GM23338 (cell line): ENCODE measurements around the gene PTCHD4. TPM values are rescaled to one million over a fixed set of nuclear protein-coding genes. Genes with fewer than 3 reads are reported as not detected.

ENCODE experiments used
- ATAC-seq: fragments of 200-7000 bp; cut with Tn5 transposase; 3 replicates; pipeline ENCODE4 v1.9.1; 2020
- DNase-seq: peaks from one replicate; pipeline ENCODE4 v3.0.0-alpha.2; 2015; ENCODE audit warnings: low spot score
- H2AFZ ChIP-seq: fragments of 200-600 bp; sonication (generic); 2 replicates; pipeline ENCODE4 v1.8.0; 2016; ENCODE audit warnings: antibody characterized with exemption, mild to moderate bottlenecking, moderate library complexity
- H3F3A ChIP-seq: fragments of 200-600 bp; sonication (generic); replicated peaks from 2 replicates; pipeline ENCODE4 v1.8.0; 2017; ENCODE audit warnings: antibody characterized with exemption, mixed run types, low read depth
- H3K27ac ChIP-seq: fragments of 200-600 bp; sonication (generic); 2 replicates; pipeline ENCODE4 v1.6.1; 2016; ENCODE audit warnings: low read depth
- H3K27me3 ChIP-seq: fragments of 200-600 bp; sonication (generic); 2 replicates; pipeline ENCODE4 v1.8.0; 2016; ENCODE audit warnings: mild to moderate bottlenecking, mixed run types, moderate library complexity; ENCODE audit not compliant: insufficient read depth
- H3K36me3 ChIP-seq: fragments of 200-600 bp; sonication (generic); 2 replicates; pipeline ENCODE4 v1.8.0; 2016; ENCODE audit warnings: mild to moderate bottlenecking; ENCODE audit not compliant: insufficient read depth
- H3K4me1 ChIP-seq: fragments of 200-600 bp; sonication (generic); 2 replicates; pipeline ENCODE4 v1.8.0; 2016; ENCODE audit warnings: mild to moderate bottlenecking, moderate library complexity; ENCODE audit not compliant: insufficient read depth
- H3K4me2 ChIP-seq: fragments of 200-600 bp; sonication (generic); 2 replicates; pipeline ENCODE4 v1.7.1; 2017; ENCODE audit warnings: mixed run types
- H3K4me3 ChIP-seq: fragments of 200-600 bp; sonication (generic); 2 replicates; pipeline ENCODE4 v1.6.1; 2016; ENCODE audit warnings: mixed run types
- H3K79me2 ChIP-seq: fragments of 200-600 bp; sonication (generic); replicated peaks from 2 replicates; pipeline ENCODE4 v1.8.0; 2017; ENCODE audit warnings: mild to moderate bottlenecking; ENCODE audit not compliant: insufficient read depth
- H3K9me2 ChIP-seq: fragments of 200-600 bp; sonication (generic); 2 replicates; pipeline ENCODE4 v1.8.0; 2017; ENCODE audit not compliant: insufficient read depth
- H4K20me1 ChIP-seq: fragments of 200-600 bp; sonication (generic); replicated peaks from 2 replicates; pipeline ENCODE4 v1.8.0; 2017; ENCODE audit warnings: mild to moderate bottlenecking; ENCODE audit not compliant: insufficient read depth
- H3K27ac Mint-ChIP-seq: 2 replicates; pipeline ENCODE4 v1.8.0; 2020; ENCODE audit warnings: inconsistent platforms, mild to moderate bottlenecking, moderate library complexity, mixed read lengths
- H3K27me3 Mint-ChIP-seq: 3 replicates; pipeline ENCODE4 v1.8.0; 2022; ENCODE audit warnings: low read depth, mild to moderate bottlenecking, moderate library complexity, mixed read lengths, inconsistent platforms; ENCODE audit not compliant: insufficient read depth, poor library complexity
- H3K36me3 Mint-ChIP-seq: 3 replicates; pipeline ENCODE4 v1.8.0; 2021; ENCODE audit warnings: low read depth, mild to moderate bottlenecking, inconsistent platforms, moderate library complexity, mixed read lengths
- H3K4me1 Mint-ChIP-seq: 3 replicates; pipeline ENCODE4 v1.8.0; 2020; ENCODE audit warnings: mild to moderate bottlenecking, inconsistent platforms, mixed read lengths
- H3K4me3 Mint-ChIP-seq: 3 replicates; pipeline ENCODE4 v1.8.0; 2021; ENCODE audit warnings: moderate library complexity, mild to moderate bottlenecking, inconsistent platforms, mixed read lengths
- H3K9me3 Mint-ChIP-seq: 3 replicates; pipeline ENCODE4 v1.8.0; 2020; ENCODE audit warnings: moderate library complexity, mild to moderate bottlenecking, inconsistent platforms, mixed read lengths
- CREB1 ChIP-seq: fragments of 250-450 bp; sonication (Bioruptor Pico); IDR thresholded peaks from 2 replicates; pipeline ENCODE4 v1.5.0; 2020; ENCODE audit warnings: low read depth, mild to moderate bottlenecking, moderate library complexity
- EZH2 ChIP-seq: fragments of 200-600 bp; sonication (generic); IDR thresholded peaks from one replicate; pipeline ENCODE4 v1.8.0; 2017; ENCODE audit warnings: antibody characterized with exemption, mild to moderate bottlenecking, low read depth; ENCODE audit not compliant: unreplicated experiment
- EZH2phosphoT487 ChIP-seq: fragments of 200-600 bp; sonication (generic); IDR thresholded peaks from one replicate; pipeline ENCODE4 v1.8.1; 2018; ENCODE audit warnings: antibody characterized with exemption; ENCODE audit not compliant: unreplicated experiment
- POLR2AphosphoS5 ChIP-seq: IDR thresholded peaks from 2 replicates; pipeline ENCODE4 v1.6.1; 2016; ENCODE audit warnings: antibody characterized with exemption, low read depth
- polyA plus RNA-seq: library from polyadenylated mRNA; unstranded; fragments of >200 nt; fragmentation: Nextera tagmentation; extraction: Ambion mirVana; gene quantifications from 2 replicates; pipeline ENCODE4 v1.2.1, GENCODE V29; 2016
- total RNA-seq: library from RNA; depleted of rRNA; stranded (reverse); fragments of >200 nt; shearing (Covaris generic); gene quantifications from 2 replicates; pipeline ENCODE4 v1.2.3, GENCODE V29; 2014
- TF ChIP-seq, protein P1 (sequence below): fragments of 250-450 bp; sonication (Bioruptor Pico); IDR thresholded peaks from 2 replicates; pipeline ENCODE4 v1.5.0; 2020; ENCODE audit warnings: mild to moderate bottlenecking, moderate library complexity
- TF ChIP-seq, protein P2 (sequence below), 2 experiments: fragments of 200-600 bp in 1 of 2; sonication (generic) in 1 of 2; conservative IDR thresholded peaks; 2 replicates each; pipeline versions ENCODE4 v1.5.1 to v1.6.1; 2016 to 2017; ENCODE audit warnings: antibody characterized with exemption in 2 of 2, low read depth in 2 of 2, mild to moderate bottlenecking in 2 of 2, moderate library complexity in 1 of 2
- TF ChIP-seq, protein P3 (sequence below): IDR thresholded peaks from 2 replicates; pipeline ENCODE4 v1.6.1; 2016; ENCODE audit warnings: antibody characterized with exemption

Gene PTCHD4
- total and polyA plus RNA-seq, 2 experiments from 2014 or later: 0.66 to 0.78 TPM

DNA sequence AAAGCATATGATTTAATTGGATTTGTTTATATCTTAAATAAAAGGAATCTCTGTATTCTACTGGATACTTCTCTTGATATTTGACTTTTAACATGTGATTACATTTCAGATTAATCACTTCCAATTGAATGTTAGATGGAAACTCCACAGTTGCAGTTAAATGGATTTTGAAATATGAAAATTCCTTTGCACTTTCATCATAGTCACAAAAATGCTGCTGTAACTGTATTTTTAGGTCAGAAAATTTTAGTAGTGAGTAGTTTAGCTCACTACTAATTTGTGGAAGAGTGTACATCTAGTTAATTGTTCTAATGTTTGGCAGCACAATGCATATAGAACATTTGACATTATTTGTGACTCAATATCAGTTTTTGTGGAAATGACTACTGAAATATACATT is 26.8 kb downstream of the PTCHD4 start:
- TF ChIP-seq, protein P1, sequence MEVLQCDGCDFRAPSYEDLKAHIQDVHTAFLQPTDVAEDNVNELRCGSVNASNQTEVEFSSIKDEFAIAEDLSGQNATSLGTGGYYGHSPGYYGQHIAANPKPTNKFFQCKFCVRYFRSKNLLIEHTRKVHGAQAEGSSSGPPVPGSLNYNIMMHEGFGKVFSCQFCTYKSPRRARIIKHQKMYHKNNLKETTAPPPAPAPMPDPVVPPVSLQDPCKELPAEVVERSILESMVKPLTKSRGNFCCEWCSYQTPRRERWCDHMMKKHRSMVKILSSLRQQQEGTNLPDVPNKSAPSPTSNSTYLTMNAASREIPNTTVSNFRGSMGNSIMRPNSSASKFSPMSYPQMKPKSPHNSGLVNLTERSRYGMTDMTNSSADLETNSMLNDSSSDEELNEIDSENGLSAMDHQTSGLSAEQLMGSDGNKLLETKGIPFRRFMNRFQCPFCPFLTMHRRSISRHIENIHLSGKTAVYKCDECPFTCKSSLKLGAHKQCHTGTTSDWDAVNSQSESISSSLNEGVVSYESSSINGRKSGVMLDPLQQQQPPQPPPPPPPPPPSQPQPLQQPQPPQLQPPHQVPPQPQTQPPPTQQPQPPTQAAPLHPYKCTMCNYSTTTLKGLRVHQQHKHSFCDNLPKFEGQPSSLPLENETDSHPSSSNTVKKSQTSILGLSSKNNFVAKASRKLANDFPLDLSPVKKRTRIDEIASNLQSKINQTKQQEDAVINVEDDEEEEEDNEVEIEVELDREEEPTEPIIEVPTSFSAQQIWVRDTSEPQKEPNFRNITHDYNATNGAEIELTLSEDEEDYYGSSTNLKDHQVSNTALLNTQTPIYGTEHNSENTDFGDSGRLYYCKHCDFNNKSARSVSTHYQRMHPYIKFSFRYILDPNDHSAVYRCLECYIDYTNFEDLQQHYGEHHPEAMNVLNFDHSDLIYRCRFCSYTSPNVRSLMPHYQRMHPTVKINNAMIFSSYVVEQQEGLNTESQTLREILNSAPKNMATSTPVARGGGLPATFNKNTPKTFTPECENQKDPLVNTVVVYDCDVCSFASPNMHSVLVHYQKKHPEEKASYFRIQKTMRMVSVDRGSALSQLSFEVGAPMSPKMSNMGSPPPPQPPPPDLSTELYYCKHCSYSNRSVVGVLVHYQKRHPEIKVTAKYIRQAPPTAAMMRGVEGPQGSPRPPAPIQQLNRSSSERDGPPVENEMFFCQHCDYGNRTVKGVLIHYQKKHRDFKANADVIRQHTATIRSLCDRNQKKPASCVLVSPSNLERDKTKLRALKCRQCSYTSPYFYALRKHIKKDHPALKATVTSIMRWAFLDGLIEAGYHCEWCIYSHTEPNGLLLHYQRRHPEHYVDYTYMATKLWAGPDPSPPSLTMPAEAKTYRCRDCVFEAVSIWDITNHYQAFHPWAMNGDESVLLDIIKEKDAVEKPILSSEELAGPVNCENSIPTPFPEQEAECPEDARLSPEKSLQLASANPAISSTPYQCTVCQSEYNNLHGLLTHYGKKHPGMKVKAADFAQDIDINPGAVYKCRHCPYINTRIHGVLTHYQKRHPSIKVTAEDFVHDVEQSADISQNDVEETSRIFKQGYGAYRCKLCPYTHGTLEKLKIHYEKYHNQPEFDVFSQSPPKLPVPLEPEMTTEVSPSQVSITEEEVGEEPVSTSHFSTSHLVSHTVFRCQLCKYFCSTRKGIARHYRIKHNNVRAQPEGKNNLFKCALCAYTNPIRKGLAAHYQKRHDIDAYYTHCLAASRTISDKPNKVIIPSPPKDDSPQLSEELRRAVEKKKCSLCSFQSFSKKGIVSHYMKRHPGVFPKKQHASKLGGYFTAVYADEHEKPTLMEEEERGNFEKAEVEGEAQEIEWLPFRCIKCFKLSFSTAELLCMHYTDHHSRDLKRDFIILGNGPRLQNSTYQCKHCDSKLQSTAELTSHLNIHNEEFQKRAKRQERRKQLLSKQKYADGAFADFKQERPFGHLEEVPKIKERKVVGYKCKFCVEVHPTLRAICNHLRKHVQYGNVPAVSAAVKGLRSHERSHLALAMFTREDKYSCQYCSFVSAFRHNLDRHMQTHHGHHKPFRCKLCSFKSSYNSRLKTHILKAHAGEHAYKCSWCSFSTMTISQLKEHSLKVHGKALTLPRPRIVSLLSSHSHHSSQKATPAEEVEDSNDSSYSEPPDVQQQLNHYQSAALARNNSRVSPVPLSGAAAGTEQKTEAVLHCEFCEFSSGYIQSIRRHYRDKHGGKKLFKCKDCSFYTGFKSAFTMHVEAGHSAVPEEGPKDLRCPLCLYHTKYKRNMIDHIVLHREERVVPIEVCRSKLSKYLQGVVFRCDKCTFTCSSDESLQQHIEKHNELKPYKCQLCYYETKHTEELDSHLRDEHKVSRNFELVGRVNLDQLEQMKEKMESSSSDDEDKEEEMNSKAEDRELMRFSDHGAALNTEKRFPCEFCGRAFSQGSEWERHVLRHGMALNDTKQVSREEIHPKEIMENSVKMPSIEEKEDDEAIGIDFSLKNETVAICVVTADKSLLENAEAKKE: no peak
- TF ChIP-seq, protein P2, sequence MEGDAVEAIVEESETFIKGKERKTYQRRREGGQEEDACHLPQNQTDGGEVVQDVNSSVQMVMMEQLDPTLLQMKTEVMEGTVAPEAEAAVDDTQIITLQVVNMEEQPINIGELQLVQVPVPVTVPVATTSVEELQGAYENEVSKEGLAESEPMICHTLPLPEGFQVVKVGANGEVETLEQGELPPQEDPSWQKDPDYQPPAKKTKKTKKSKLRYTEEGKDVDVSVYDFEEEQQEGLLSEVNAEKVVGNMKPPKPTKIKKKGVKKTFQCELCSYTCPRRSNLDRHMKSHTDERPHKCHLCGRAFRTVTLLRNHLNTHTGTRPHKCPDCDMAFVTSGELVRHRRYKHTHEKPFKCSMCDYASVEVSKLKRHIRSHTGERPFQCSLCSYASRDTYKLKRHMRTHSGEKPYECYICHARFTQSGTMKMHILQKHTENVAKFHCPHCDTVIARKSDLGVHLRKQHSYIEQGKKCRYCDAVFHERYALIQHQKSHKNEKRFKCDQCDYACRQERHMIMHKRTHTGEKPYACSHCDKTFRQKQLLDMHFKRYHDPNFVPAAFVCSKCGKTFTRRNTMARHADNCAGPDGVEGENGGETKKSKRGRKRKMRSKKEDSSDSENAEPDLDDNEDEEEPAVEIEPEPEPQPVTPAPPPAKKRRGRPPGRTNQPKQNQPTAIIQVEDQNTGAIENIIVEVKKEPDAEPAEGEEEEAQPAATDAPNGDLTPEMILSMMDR (conservative IDR thresholded peaks at IDR 0.05; ENCODE audit: low read depth in 2 of 2): no peak
- no peak for TF ChIP-seq EZH2phosphoT487
- TF ChIP-seq, protein P3, sequence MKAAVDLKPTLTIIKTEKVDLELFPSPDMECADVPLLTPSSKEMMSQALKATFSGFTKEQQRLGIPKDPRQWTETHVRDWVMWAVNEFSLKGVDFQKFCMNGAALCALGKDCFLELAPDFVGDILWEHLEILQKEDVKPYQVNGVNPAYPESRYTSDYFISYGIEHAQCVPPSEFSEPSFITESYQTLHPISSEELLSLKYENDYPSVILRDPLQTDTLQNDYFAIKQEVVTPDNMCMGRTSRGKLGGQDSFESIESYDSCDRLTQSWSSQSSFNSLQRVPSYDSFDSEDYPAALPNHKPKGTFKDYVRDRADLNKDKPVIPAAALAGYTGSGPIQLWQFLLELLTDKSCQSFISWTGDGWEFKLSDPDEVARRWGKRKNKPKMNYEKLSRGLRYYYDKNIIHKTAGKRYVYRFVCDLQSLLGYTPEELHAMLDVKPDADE: no peak
- TF ChIP-seq CREB1 (CRISPR knock-in tag): no peak
- TF ChIP-seq POLR2AphosphoS5: no peak
- TF ChIP-seq EZH2: no peak
- H3K4me3 ChIP-seq: no peak overlapping the region
- no peak overlapping the region for H3K4me2 ChIP-seq
- no peak overlapping the region for H2AFZ ChIP-seq
- no peaks in the 10 kb centered on the region for H3K27me3 ChIP-seq
- peaks cover 11% of the 10 kb centered on the region; the same call in 2 of the 3 replicates for H3K9me3 Mint-ChIP-seq
- no peaks in the 10 kb centered on the region for H3K79me2 ChIP-seq
- ATAC-seq (no peak), DNase-seq (no peak)
- H3K27ac Mint-ChIP-seq: no peak overlapping the region
- no peaks in the 10 kb centered on the region for H3K4me1 ChIP-seq
- H3F3A ChIP-seq: no peaks in the 10 kb centered on the region
- H3K4me1 Mint-ChIP-seq: no peaks in the 10 kb centered on the region
- H3K9me2 ChIP-seq: no peaks in the 10 kb centered on the region
- 0 out of 2 replicates have a peak, but pooled peaks cover 3% of the 10 kb centered on the region for H3K36me3 ChIP-seq
- H3K27ac ChIP-seq: no peak overlapping the region
- H4K20me1 ChIP-seq: no peaks in the 10 kb centered on the region
- peaks cover 13% of the 10 kb centered on the region; the same call in 2 of the 3 replicates for H3K36me3 Mint-ChIP-seq
- peaks cover 2% of the 10 kb centered on the region for H3K27me3 Mint-ChIP-seq
- no peak overlapping the region for H3K4me3 Mint-ChIP-seq
